ES-I3 (cell line): ENCODE results near the gene NFKBIE.
A peak's percentile ranks its signal among the peaks of the same experiment; 100 is the strongest.

Source experiments
- H3K36me3 ChIP-seq: 2 replicates; pipeline ENCODE4 v1.6.1; 2013; ENCODE audit warnings: mild to moderate bottlenecking, low read length, control low read depth, moderate library complexity; ENCODE audit not compliant: insufficient read depth
- H3K4me1 ChIP-seq: 2 replicates; pipeline ENCODE4 v1.6.1; 2013; ENCODE audit warnings: mild to moderate bottlenecking, control low read depth, low read length; ENCODE audit not compliant: insufficient read depth
- H3K9ac ChIP-seq: 2 replicates; pipeline ENCODE4 v1.6.1; 2013; ENCODE audit warnings: low read depth, mild to moderate bottlenecking, low read length, moderate library complexity
- H3K9me3 ChIP-seq: 2 replicates; pipeline ENCODE4 v1.6.1; 2013; ENCODE audit warnings: mild to moderate bottlenecking, low read length, moderate library complexity; ENCODE audit not compliant: control insufficient read depth, insufficient read depth

Gene NFKBIE

GRCh38 chr6:44271914-44272313 is 6.6 kb upstream of the NFKBIE start:
- Histone ChIP-seq H3K9me3 (no peaks in the 10 kb centered on the region), H3K9ac (no peak overlapping the region), H3K36me3 (no peaks in the 10 kb centered on the region), H3K4me1 (peaks cover 13% of the 10 kb centered on the region; the same call in 1 of the 2 replicates)

- H3K36me3 ChIP-seq, result no peaks in the 10 kb centered on the region
- H3K9me3 ChIP-seq, result no peaks in the 10 kb centered on the region
- H3K9ac ChIP-seq, result no peak overlapping the region
- peaks cover 13% of the 10 kb centered on the region; the same call in 1 of the 2 replicates for H3K4me1 ChIP-seq
These were observed 6.0 kb upstream of the NFKBIE start for GRCh38 chr6:44271406-44271723.

- Histone ChIP-seq H3K36me3 (no peaks in the 10 kb centered on the region), H3K9ac (peak overlapping the region; percentile 24; the same call in 1 of the 2 replicates), H3K4me1 (peaks cover 13% of the 10 kb centered on the region; the same call in 1 of the 2 replicates)
These were observed 5.4 kb upstream of the NFKBIE start for GRCh38 chr6:44270526-44271405.

GRCh38 chr6:44269921-44270525 is 4.7 kb upstream of the NFKBIE start, which contains the start of gene TMEM151B:
Gene TMEM151B (plus strand): TSS chr6:44270450. CDS start chr6:44270743, 293 bp downstream.
- Histone ChIP-seq H3K9me3 (no peaks in the 10 kb centered on the region), H3K4me1 (peaks cover 13% of the 10 kb centered on the region; the same call in 1 of the 2 replicates), H3K9ac (peak within 1 kb of the TSS; percentile 29; the same call in 1 of the 2 replicates), H3K36me3 (no peaks in the 10 kb centered on the region)

More at GRCh38 chr6:44270526-44271405, 5.4 kb upstream of the NFKBIE start:
- no peaks in the 10 kb centered on the region for H3K9me3 ChIP-seq

DNA sequence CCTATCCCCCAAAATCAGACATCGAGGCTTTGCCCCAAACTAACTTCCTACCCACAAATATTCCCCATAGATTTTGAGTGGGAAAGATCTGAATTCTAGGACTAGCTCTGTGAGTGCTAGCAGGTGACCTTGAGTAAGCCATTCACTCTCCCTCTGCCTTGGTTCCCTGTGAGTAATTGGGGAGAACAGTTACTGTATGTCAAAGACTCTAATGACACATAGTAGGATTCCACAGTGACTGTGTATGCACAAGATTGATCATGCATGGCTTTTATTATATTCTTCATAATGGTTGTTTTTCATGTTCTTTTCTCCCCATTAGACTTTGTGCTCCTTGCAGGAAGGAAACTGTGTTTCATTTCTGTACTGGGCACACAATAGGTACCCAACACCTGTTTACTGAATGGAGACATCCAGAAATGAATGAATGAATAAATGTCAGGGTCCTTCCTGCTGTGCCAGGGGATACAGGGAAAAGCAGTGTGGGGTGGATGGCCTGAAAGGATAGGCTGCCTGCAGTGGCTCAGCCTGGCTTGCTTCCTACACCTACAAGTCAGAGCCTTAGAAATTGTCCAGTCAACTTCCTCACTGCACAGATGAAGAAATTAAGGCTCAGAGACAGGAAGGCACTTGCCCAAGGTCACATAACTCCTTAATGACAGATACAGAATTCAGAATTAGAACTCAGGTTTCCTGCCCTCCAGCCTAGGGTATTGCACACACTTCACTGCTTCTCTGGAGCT is 4.0 kb upstream of the NFKBIE start:
- Histone ChIP-seq H3K4me1 (peaks cover 13% of the 10 kb centered on the region; the same call in 1 of the 2 replicates), H3K9ac (no peak overlapping the region), H3K9me3 (no peaks in the 10 kb centered on the region), H3K36me3 (no peaks in the 10 kb centered on the region)

GRCh38 chr6:44268095-44268628 is 2.8 kb upstream of the NFKBIE start:
- peaks cover 20% of the 10 kb centered on the region; the same call in 1 of the 2 replicates for H3K4me1 ChIP-seq
- no peaks in the 10 kb centered on the region for H3K36me3 ChIP-seq
- no peaks in the 10 kb centered on the region for H3K9me3 ChIP-seq
- no peak overlapping the region for H3K9ac ChIP-seq

- Histone ChIP-seq H3K9me3 (no peaks in the 10 kb centered on the region), H3K9ac (no peak overlapping the region), H3K4me1 (peaks cover 27% of the 10 kb centered on the region; the same call in 1 of the 2 replicates), H3K36me3 (no peaks in the 10 kb centered on the region)
These were observed 1.9 kb upstream of the NFKBIE start for GRCh38 chr6:44267252-44267651.

DNA sequence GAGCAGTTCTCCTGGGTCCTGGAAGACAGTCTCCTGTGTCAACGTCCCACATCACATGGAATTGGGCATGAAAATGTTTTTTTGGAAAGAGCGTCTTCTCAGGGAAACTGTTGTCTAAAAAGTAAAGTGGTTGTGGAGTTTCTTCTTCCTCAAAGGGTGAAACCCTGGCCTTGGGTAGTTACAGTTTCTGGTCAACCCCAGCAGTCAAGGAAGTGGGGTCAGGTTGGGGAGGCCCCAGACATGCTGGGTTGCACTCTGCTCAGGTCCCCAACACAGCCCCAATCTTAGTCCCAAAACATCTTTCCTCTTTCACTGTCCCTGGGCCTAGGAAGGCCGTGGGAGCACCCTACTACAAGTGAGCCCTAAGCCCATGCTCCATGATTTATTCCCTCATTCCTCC is 996 bp upstream of the NFKBIE start:
- Histone ChIP-seq H3K9ac (no peak overlapping the region), H3K4me1 (peaks cover 22% of the 10 kb centered on the region; the same call in 1 of the 2 replicates), H3K36me3 (no peaks in the 10 kb centered on the region), H3K9me3 (no peaks in the 10 kb centered on the region)

GRCh38 chr6:44265722-44266233 is 427 bp upstream of the NFKBIE start:
- H3K36me3 ChIP-seq, result no peaks in the 10 kb centered on the region
- peaks cover 19% of the 10 kb centered on the region; the same call in 1 of the 2 replicates for H3K4me1 ChIP-seq
- no peak overlapping the region for H3K9ac ChIP-seq
- no peaks in the 10 kb centered on the region for H3K9me3 ChIP-seq

DNA sequence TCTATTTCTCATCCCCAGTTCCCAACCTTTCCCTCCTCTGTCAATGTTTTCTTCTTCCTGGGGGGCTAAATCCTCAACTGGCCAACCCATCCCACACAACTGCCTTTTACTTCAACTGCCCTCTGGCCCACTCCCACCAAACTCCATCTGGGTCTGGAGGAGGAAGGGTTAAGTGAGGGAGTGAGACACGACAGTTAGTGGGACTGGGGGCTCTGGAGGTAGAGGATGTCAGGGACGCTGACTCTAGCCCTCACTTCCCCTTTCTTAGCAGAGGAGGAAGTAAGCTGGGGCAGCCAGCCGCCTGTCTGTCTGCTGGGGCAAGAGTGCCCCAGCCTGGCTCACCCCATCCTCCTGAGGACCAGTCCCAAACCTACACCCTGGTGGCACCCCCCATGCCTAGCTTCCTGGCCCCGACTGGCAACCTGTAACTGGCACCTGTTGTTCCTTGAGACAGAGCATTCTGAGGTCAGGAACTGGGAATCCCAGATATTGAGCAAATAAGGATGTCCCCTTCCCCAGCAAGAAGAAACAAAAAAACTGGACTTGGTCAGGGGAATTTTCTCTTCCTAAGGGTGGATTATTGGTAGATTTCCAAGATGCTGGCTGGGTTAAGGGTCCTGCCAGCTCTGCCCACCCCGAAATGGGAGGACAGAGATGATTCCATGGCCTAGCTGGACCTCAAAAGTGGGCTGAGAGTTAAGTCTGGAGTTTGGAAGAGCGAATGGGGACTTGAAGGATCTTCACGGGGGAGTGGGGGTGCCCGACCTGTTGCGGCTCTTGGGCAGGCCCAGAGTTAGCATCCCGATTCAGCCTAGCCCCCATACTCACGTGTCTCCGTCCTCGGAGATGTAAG is 971 bp downstream of the NFKBIE start:
- H3K36me3 ChIP-seq, result no peaks in the 10 kb centered on the region
- H3K9ac ChIP-seq, result peak overlapping the region; percentile 80
- peaks cover 19% of the 10 kb centered on the region; the same call in 1 of the 2 replicates for H3K4me1 ChIP-seq
- no peaks in the 10 kb centered on the region for H3K9me3 ChIP-seq

GRCh38 chr6:44263354-44264100 is 1.8 kb downstream of the NFKBIE start:
- H3K4me1 ChIP-seq, result peaks cover 15% of the 10 kb centered on the region; the same call in 1 of the 2 replicates
- no peaks in the 10 kb centered on the region for H3K36me3 ChIP-seq
- H3K9ac ChIP-seq, result peak overlapping the region; percentile 80; the same call in 1 of the 2 replicates
- no peaks in the 10 kb centered on the region for H3K9me3 ChIP-seq

DNA sequence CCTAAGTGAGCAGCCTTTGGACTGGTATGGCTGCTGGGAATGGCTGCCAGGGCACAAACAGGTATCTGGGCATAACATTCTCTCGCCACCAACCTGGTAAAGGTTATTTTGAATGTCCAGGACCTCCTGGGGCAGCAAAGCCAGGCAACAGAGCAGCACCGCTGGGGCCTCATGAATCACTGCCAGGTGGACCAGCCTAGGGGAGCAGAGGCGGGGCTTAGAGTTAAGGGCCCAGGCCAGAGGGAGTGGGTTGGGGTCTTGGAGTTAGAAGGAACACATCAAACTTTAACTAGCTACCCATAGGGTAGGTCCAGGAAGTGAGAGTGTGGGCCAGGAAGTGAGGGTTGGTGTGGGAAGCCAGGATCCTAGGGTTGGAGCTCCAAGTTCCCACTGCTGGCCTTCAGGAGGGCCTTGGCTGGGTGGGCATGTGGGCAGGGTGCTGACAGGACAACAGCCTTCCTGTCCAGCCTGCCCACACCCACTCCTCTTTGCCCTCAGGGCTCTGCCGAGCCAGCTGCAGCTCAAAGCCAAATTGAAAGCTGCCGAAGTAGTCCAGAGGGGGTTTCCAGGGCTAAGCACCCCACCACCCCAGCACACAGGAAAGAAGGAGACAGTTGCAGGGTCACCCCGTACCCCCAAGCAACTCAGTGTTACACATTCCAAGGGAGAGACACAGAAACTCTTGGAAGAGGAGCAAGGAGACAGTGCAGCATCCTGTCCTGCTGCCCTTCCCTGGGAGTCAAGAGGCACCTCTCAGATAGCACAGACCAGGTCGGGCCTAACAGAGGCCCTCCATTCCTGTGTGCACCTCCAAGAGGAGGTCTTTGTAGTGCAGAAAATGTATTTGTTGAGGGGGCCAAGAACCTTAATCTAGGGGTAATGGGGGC is 2.6 kb downstream of the NFKBIE start:
- peaks cover 17% of the 10 kb centered on the region; the same call in 1 of the 2 replicates for H3K4me1 ChIP-seq
- no peaks in the 10 kb centered on the region for H3K9me3 ChIP-seq
- peak overlapping the region; percentile 80; the same call in 1 of the 2 replicates for H3K9ac ChIP-seq
- no peaks in the 10 kb centered on the region for H3K36me3 ChIP-seq
